Sigmoid colon (tissue), 4 donors: ENCODE results near the gene USH1C.

Experiments used
- EP300 ChIP-seq, 4 donors: sonication (generic); formaldehyde crosslinking; IDR thresholded peaks; one replicate each; pipeline ENCODE4 v1.6.1; 2017; ENCODE audit warnings: antibody characterized with exemption in 4 of 4
- POLR2A ChIP-seq, 2 donors: fragments of 450-650 bp; IDR thresholded peaks; one replicate each; pipeline ENCODE4 v1.6.1; 2016; ENCODE audit warnings: antibody characterized with exemption in 2 of 2, mild to moderate bottlenecking in 2 of 2, moderate library complexity in 2 of 2
- POLR2AphosphoS5 ChIP-seq, 4 donors: sonication (generic); formaldehyde crosslinking; IDR thresholded peaks; one replicate each; pipeline ENCODE4 v1.6.1; 2017; ENCODE audit warnings: antibody characterized with exemption in 4 of 4

- TF ChIP-seq POLR2A (IDR thresholded peaks at IDR 0.05) (no peak), EP300 (IDR thresholded peaks at IDR 0.05) (no peak), POLR2AphosphoS5 (IDR thresholded peaks at IDR 0.05) (no peak)
Observed at GRCh38 chr11:17462940-17463339, 81.3 kb downstream of the USH1C start.
